HAP-1 (cell line): ENCODE results near the gene CLCA2.

ENCODE experiments used
- DNase-seq, 2 experiments: peaks; one replicate each; pipeline ENCODE4 v3.0.0-alpha.2; 2016 to 2020; ENCODE audit warnings: low spot score in 2 of 2
- H3K27me3 ChIP-seq: fragments of 250-450 bp; sonication (Bioruptor Pico); 2 replicates; pipeline ENCODE4 v1.5.1; 2020; ENCODE audit warnings: low read depth, mild to moderate bottlenecking, moderate library complexity
- H3K36me3 ChIP-seq: fragments of 250-450 bp; sonication (Bioruptor Pico); replicated peaks from 2 replicates; pipeline ENCODE4 v1.5.1; 2020; ENCODE audit warnings: mild to moderate bottlenecking
- H3K4me1 ChIP-seq: fragments of 250-450 bp; sonication (Bioruptor Pico); 2 replicates; pipeline ENCODE4 v1.5.1; 2020; ENCODE audit warnings: mild to moderate bottlenecking
- H3K4me3 ChIP-seq: fragments of 250-450 bp; sonication (Bioruptor Pico); 2 replicates; pipeline ENCODE4 v1.5.1; 2020; ENCODE audit warnings: mild to moderate bottlenecking, moderate library complexity
- H3K9me3 ChIP-seq: fragments of 250-450 bp; sonication (Bioruptor Pico); 2 replicates; pipeline ENCODE4 v1.5.1; 2020; ENCODE audit warnings: mild to moderate bottlenecking, moderate library complexity
- in situ Hi-C: fragments of 300-500 bp; cut with MboI; formaldehyde crosslinking; loops from 3 replicates; pipeline ENCODE4 v1.14.3; 2020; ENCODE audit warnings: low sequenced_read_pairs, inconsistent platforms, mixed read lengths

CLCA2 gene

GRCh38 chr1:86441997-86442396 is 18.0 kb downstream of the CLCA2 start:
- Histone ChIP-seq H3K4me1 (no peaks in the 10 kb centered on the region), H3K27me3 (peaks cover 4% of the 10 kb centered on the region), H3K36me3 (no peaks in the 10 kb centered on the region), H3K9me3 (no peaks in the 10 kb centered on the region), H3K4me3 (no peak overlapping the region)
- no peak for DNase-seq
- in situ Hi-C loops = no loop called here

- H3K4me1 ChIP-seq = no peaks in the 10 kb centered on the region
- in situ Hi-C loops = no loop called here
- H3K27me3 ChIP-seq = peaks cover 4% of the 10 kb centered on the region
- no peak for DNase-seq
- H3K36me3 ChIP-seq = no peaks in the 10 kb centered on the region
- H3K4me3 ChIP-seq = no peak overlapping the region
- H3K9me3 ChIP-seq = no peaks in the 10 kb centered on the region
Observed at GRCh38 chr1:86445919-86446318, 21.9 kb downstream of the CLCA2 start.

GRCh38 chr1:86447198-86447790 is 23.3 kb downstream of the CLCA2 start:
- no peaks in the 10 kb centered on the region; the same call in 1 of the 2 replicates for H3K27me3 ChIP-seq
- DNase-seq = no peak
- in situ Hi-C loops = no loop called here

GRCh38 chr1:86448670-86449069 is 24.7 kb downstream of the CLCA2 start:
- no peak for DNase-seq
- no peak overlapping the region for H3K4me3 ChIP-seq
- in situ Hi-C loops = no loop called here
- H3K36me3 ChIP-seq = no peaks in the 10 kb centered on the region
- no peaks in the 10 kb centered on the region for H3K9me3 ChIP-seq
- H3K27me3 ChIP-seq = no peaks in the 10 kb centered on the region; the same call in 1 of the 2 replicates
- H3K4me1 ChIP-seq = no peaks in the 10 kb centered on the region

More at GRCh38 chr1:86447198-86447790, 23.3 kb downstream of the CLCA2 start:
- H3K36me3 ChIP-seq = no peaks in the 10 kb centered on the region
- no peaks in the 10 kb centered on the region for H3K9me3 ChIP-seq
- no peaks in the 10 kb centered on the region for H3K4me1 ChIP-seq
- H3K4me3 ChIP-seq = no peak overlapping the region

- in situ Hi-C loops = no loop called here
- no peaks in the 10 kb centered on the region for H3K4me1 ChIP-seq
- no peak for DNase-seq
- H3K9me3 ChIP-seq = no peaks in the 10 kb centered on the region
- no peaks in the 10 kb centered on the region for H3K36me3 ChIP-seq
- no peak overlapping the region for H3K4me3 ChIP-seq
- no peaks in the 10 kb centered on the region; the same call in 1 of the 2 replicates for H3K27me3 ChIP-seq
Observed at GRCh38 chr1:86449103-86449502, 25.1 kb downstream of the CLCA2 start.

GRCh38 chr1:86450847-86451246 is 26.9 kb downstream of the CLCA2 start:
- no peaks in the 10 kb centered on the region for H3K4me1 ChIP-seq
- H3K4me3 ChIP-seq = no peak overlapping the region
- H3K36me3 ChIP-seq = no peaks in the 10 kb centered on the region
- in situ Hi-C loops = no loop called here
- H3K27me3 ChIP-seq = peaks cover 5% of the 10 kb centered on the region; the same call in 1 of the 2 replicates
- no peak for DNase-seq
- H3K9me3 ChIP-seq = no peaks in the 10 kb centered on the region

GRCh38 chr1:86453664-86454063 is 29.7 kb downstream of the CLCA2 start:
- H3K4me1 ChIP-seq = no peaks in the 10 kb centered on the region
- peaks cover 11% of the 10 kb centered on the region; the same call in 1 of the 2 replicates for H3K27me3 ChIP-seq
- H3K4me3 ChIP-seq = no peak overlapping the region
- no peaks in the 10 kb centered on the region for H3K9me3 ChIP-seq
- no peaks in the 10 kb centered on the region for H3K36me3 ChIP-seq
- in situ Hi-C loops = no loop called here
- no peak for DNase-seq

- no peak for DNase-seq
- Histone ChIP-seq H3K4me1 (no peaks in the 10 kb centered on the region), H3K36me3 (no peaks in the 10 kb centered on the region), H3K9me3 (no peaks in the 10 kb centered on the region), H3K27me3 (peaks cover 11% of the 10 kb centered on the region; the same call in 1 of the 2 replicates), H3K4me3 (no peak overlapping the region)
- in situ Hi-C loops = no loop called here
Observed at GRCh38 chr1:86455073-86455472, 31.1 kb downstream of the CLCA2 start.

- no peak for DNase-seq
- no peaks in the 10 kb centered on the region for H3K4me1 ChIP-seq
- no peaks in the 10 kb centered on the region for H3K36me3 ChIP-seq
- no peak overlapping the region for H3K4me3 ChIP-seq
- H3K9me3 ChIP-seq = no peaks in the 10 kb centered on the region
- peaks cover 7% of the 10 kb centered on the region; the same call in 1 of the 2 replicates for H3K27me3 ChIP-seq
- in situ Hi-C loops = no loop called here
Observed at GRCh38 chr1:86460998-86461397, 37.0 kb downstream of the CLCA2 start.

- H3K4me1 ChIP-seq = no peaks in the 10 kb centered on the region
- in situ Hi-C loops = no loop called here
- no peaks in the 10 kb centered on the region for H3K36me3 ChIP-seq
- H3K27me3 ChIP-seq = peaks cover 7% of the 10 kb centered on the region; the same call in 1 of the 2 replicates
- H3K9me3 ChIP-seq = no peaks in the 10 kb centered on the region
- DNase-seq = no peak
- no peak overlapping the region for H3K4me3 ChIP-seq
Observed at GRCh38 chr1:86461482-86461881, 37.5 kb downstream of the CLCA2 start.

GRCh38 chr1:86464819-86465218 is 40.8 kb downstream of the CLCA2 start:
- in situ Hi-C loops = no loop called here
- no peak for DNase-seq
- Histone ChIP-seq H3K27me3 (peaks cover 12% of the 10 kb centered on the region), H3K4me1 (no peaks in the 10 kb centered on the region), H3K9me3 (no peaks in the 10 kb centered on the region), H3K4me3 (no peak overlapping the region), H3K36me3 (no peaks in the 10 kb centered on the region)

- DNase-seq = no peak
- Histone ChIP-seq H3K36me3 (no peaks in the 10 kb centered on the region), H3K27me3 (peaks cover 17% of the 10 kb centered on the region), H3K4me1 (no peaks in the 10 kb centered on the region), H3K9me3 (no peaks in the 10 kb centered on the region), H3K4me3 (no peak overlapping the region)
- in situ Hi-C loops = no loop called here
Observed at GRCh38 chr1:86466109-86466844, 42.3 kb downstream of the CLCA2 start.

- Histone ChIP-seq H3K9me3 (no peaks in the 10 kb centered on the region), H3K36me3 (no peaks in the 10 kb centered on the region), H3K4me1 (no peaks in the 10 kb centered on the region), H3K27me3 (peaks cover 19% of the 10 kb centered on the region), H3K4me3 (no peak overlapping the region)
- DNase-seq = no peak
- in situ Hi-C loops = no loop called here
Observed at GRCh38 chr1:86466986-86467385, 43.0 kb downstream of the CLCA2 start.

- no peaks in the 10 kb centered on the region for H3K9me3 ChIP-seq
- peaks cover 23% of the 10 kb centered on the region for H3K27me3 ChIP-seq
- H3K4me3 ChIP-seq = no peak within 1 kb of the TSS
- DNase-seq = no peak
- no peaks in the 10 kb centered on the region for H3K4me1 ChIP-seq
- in situ Hi-C loops = no loop called here
- no peaks in the 10 kb centered on the region for H3K36me3 ChIP-seq
Observed at GRCh38 chr1:86468501-86468977, 44.6 kb downstream of the CLCA2 start, which contains the start of gene CLCA1. CLCA1 (plus strand) TSS chr1:86468927; CDS start chr1:86468972, 45 bp downstream.
